ENCODE results near the gene TRDN.

Gene TRDN

DNA sequence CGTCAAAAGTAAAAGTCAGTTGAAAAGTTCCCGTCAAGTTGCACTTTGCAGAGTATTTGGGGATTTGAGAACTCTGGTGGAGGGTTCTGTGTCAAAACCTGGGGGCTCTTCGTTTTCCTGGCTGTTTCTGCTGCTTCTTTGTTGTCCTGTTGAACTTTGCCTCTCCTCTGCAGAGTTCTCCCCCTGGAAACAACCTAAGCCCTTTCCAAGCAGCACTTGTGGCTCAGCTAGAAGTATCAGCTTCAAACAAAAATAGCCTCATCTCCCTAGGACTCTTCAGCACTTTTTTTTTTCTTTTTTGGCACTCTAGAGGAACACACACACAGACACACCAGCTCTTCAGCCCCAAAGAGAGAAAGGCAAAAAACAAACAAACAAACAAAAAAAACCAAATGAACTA lies at the start of gene TRDN:
Gene TRDN (minus strand): TSS at position 169 of the 400 bp plus-strand sequence. CDS start 175 bp downstream, outside the sequence.
- DNase-seq = no peak

DNA sequence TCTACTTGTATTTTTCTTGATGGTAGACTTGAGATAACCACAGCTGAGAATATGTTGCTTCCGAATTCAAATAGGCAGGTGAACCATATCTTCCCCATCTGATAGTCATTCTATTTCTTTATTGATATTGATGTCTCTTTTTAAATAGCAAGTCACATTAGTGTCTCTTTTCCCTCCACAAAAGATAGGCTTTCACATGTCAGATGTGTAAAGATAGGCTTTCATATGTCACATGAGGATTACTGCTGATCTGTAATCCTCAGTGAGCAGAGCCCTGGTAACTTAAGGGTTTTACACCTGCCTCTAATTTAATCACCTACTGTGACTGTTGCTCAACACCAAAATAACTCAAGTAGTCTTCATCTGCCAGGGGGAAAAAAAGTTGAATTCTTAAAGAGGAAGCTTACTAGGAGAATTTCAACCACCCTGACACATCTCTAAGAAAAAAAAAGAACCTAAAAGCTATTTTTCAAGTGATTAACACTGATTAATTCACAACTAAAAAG lies 45.3 kb upstream of the TRDN start:
- no peak for DNase-seq

- no peak for DNase-seq
Observed at GRCh38 chr6:123677897-123678296, 41.1 kb upstream of the TRDN start.

DNA sequence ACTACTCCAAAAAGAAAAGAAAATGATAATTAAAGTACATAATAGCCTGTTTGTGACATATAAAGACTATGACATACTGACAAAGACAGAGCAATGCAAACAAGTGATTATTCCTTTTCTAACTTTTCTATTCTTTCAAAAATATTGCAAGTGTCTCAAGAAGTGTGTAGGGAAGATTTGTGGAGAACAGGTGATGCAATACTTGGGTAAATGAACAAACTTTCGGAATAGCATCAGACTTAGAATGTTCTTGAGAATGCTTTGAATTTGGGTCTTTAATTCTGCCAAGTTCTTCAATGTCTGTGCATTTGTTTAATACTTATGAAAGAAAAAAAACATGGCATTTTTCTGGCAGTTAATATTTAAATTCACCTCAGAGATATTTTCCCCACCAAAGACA lies 40.0 kb upstream of the TRDN start:
- DNase-seq = no peak

- DNase-seq = no peak
Observed at GRCh38 chr6:123668965-123669591, 32.3 kb upstream of the TRDN start.

- no peak for DNase-seq
Observed at GRCh38 chr6:123668063-123668462, 31.3 kb upstream of the TRDN start.

DNA sequence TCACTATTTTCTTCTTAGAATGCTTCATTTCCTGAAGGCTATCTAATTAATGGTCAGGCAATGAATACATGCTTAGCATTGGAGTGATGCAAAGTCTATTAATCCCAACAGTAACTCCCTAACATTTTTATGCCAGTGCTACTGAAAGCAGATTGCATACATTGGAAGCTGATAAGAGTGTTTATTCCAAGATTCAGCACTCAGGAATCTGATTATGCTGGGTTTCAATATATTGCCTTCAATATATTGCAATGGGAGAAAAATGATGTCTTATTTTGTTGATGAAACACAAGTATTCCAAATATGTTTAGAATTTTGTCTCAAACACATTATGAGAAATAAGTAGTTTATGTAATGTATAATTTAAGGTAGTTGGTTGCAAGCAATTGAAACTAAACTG lies 26.7 kb upstream of the TRDN start:
- DNase-seq = no peak

DNA sequence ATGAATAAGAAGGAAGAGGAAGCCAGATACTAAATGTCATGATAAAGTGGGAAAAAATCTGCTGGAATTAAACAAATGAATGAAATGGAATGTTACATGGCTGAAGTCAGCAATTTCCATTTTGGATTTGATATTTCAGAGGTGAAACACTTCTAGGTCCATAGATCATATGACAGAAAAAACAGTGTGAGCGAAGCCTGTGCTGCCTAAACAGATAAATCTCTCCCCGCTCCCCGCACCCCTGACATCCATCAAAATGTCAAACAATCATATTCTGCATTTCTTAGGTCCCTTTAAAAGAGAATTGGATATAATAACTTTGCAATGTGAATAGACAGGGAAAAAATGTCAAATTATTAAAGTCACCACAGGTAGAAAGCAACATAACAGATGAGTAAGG lies 26.0 kb upstream of the TRDN start:
- DNase-seq = no peak

GRCh38 chr6:123661105-123661891 lies 24.5 kb upstream of the TRDN start:
- no peak for DNase-seq

DNA sequence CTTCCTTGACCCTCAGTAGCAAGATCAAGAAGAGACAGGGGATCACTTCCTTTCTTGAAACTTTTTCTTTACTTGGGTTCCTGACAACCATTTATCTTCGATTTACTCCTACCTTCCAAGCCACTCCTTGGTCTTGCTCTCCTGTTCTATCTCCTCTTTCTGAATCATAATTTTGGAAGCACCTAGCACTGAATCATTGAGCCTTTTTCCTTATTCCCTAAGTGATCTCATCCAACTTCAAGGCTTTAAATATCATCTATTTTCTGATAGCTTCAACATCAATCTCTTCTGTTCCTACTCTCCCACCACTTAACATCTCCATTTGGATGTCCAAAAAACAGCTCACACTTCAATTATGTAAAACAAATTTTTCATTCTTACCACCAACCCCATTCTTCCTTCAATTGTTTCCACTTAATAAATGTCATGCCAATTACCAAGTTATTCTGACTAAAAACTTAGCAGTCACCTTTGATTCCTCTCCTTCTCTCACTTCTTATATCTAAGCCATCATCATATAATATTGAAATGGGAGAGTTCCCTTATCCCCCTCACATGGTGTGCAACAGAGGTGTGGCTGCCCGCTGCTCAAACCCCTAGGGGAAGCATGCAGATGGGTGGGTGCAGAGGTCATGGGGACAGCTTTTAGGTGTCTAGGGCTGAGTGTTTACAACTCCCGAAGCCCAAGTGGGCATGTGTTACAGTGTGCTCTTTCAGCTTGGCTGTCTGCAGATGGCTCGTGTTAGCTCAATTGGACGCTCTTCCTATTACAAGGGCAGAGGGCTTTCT lies 23.4 kb upstream of the TRDN start:
- DNase-seq = no peak

DNA sequence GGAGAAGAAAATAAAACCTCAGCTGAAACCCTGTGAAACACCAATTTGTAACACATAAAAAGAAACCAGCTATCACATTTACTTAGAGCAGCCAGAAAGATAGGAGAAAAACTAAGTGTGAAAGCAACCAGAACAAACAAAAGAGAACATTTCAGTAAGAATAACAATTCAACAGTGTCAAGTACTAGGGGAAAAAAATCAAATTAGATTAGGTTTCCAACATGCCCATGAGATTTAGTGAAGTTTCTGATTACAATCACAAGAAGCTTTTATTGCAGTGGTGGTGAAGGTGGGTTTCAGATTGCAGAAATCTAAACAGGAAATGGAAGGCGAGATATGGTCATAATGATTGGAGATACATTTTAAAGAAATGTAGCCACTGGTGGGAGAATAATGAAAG lies 22.1 kb upstream of the TRDN start:
- DNase-seq = no peak

DNA sequence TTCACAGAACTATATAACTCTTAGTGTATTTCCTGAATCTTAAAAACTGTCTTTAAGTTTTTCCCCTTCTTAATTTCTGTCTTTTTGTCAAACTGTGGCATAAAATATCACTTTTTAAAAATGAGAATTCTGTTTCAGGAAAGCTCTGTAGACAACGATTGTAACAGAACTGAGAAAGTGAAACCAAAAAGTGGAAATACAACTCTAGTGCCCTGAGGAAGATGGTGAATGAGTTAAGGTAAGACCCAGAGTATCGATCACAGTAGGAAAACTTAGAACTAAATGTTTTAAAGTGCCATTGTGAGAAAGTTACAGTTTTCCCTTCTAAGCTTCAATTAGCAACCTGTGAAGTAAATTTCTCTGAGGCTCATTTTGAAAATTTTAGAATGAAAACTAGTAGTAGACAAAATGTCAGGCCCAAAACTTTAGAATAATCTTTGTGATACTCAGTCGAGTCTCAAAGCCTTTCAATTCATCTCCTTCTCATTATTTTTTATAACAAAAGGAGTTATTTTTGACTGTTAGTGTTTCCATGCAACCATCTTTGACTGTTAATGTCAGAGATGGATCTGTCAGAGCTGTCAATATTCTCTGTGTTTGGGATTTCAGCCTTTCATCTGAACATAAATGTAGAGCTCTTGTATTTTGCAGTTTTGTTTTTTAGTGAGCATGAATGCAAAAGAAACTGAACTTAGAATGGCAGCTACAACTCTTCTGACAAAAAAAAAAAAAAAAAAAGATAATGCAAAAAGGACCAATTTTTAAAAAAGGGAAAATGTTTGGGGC lies 19.0 kb upstream of the TRDN start:
- DNase-seq = no peak

DNA sequence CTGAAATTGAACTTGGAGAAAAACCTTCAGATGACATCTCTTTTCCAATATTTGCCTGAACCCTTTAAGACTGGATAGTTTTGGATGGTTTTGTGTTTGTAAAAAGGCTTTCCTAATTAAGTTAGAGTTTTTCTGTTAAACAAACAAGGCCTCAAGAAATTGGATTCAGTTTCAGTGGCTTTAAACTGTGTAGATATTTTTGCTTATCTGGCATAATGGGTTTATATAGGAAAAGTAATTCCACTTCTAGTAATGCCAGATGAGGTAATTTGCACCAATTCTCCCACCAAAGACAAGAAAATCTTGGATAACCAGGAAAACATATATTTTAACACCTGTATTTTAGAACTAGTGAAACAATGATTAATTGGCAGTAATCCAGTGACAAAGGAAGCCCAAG lies 12.0 kb upstream of the TRDN start:
- DNase-seq = no peak

DNA sequence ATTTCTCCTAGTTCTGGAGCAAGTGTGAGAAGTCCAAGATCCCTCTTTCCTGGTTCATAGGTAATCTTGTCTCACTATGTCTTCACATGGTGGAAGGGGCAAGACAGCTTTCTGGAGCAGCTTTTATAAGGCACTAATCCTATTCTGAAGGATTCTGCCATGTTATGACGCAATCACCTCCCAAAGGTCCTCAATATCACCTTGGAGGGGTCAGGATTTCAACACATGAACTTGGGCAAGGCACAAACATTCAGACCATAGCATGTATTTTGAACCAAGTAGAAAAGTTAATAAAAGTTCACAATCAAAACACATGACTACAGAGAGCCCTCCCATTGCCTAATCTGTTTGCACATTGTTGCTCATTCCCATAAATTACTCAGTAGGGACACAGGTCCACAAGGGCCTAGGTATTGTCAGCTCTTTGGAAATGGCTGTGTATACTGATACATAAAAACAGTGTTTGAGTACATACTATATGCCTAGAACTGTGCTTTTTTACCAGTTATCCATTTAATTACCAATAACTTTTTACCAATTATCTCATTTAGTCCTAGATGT lies 11.3 kb upstream of the TRDN start:
- DNase-seq = no peak

DNA sequence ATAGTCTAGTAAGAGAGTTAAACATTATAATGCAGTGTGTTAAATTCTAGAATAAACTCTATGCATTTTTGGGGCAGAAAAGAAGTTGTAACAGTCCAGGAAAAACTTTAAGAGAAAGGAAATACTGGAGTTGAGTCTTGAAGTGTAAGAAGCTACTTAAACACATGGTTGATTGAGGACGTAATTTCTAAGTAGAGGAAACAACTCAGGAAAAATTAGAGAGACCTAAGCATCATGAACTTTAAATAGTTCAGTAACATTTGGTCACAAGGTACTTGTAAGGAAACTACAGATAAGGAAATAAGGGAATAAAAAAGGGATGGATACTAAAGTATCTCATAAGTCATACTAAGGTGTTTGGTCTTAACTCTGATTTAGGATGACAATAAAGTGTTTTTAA lies 4.7 kb upstream of the TRDN start:
- no peak for DNase-seq

- no peak for DNase-seq
Observed at GRCh38 chr6:123640567-123641187, 3.9 kb upstream of the TRDN start.

- no peak for DNase-seq
Observed at GRCh38 chr6:123638865-123639264, 2.1 kb upstream of the TRDN start.

DNA sequence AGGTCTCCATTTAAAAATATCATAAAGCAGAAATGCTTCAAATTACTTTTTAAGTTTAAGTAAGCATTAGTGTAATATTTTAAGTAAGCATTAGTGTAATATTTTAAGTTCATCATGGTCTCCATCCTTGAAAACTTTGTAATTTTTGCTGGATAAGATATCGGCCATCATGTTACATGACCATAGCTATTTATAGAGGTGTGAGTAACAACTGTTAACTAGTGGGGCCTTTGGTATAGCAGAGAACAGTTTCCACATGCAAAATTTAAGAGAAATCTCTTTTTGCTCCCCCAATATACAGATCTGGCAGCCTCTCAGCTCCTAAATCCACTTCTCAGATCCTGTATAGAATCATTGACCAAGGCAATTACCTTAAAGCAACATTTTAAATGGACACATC lies 468 bp downstream of the TRDN start:
- DNase-seq = no peak

- DNase-seq = no peak
Observed at GRCh38 chr6:123635567-123635966, 1.2 kb downstream of the TRDN start.

GRCh38 chr6:123635144-123635543 lies 1.6 kb downstream of the TRDN start:
- no peak for DNase-seq

- DNase-seq = no peak
Observed at GRCh38 chr6:123632641-123633040, 4.1 kb downstream of the TRDN start.
